ENCODE results near the gene TRIM5.

DNA sequence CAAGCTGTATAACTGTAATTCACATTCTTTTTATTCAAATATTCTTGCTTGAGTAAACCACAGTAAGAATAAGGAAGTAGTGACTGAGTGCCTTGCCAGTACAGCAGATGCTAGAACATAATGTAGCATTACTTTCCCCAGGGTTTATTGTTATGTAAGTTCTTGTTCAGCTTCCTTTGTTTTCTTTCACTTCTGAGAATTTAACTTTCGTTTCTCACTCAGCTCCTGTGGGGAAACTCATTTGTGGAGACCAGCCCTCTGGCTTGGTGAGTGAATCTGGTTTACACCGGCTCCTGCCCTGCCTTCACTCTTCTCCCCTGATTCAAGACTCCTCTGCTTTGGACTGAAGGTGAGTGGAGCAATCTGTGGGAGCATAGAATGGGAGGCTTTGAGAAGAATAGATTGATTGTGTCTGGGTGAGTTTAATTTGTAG lies 4.7 kb upstream of the TRIM5 start, which contains the start of gene TRIM22:
- TF ChIP-seq, protein P1, sequence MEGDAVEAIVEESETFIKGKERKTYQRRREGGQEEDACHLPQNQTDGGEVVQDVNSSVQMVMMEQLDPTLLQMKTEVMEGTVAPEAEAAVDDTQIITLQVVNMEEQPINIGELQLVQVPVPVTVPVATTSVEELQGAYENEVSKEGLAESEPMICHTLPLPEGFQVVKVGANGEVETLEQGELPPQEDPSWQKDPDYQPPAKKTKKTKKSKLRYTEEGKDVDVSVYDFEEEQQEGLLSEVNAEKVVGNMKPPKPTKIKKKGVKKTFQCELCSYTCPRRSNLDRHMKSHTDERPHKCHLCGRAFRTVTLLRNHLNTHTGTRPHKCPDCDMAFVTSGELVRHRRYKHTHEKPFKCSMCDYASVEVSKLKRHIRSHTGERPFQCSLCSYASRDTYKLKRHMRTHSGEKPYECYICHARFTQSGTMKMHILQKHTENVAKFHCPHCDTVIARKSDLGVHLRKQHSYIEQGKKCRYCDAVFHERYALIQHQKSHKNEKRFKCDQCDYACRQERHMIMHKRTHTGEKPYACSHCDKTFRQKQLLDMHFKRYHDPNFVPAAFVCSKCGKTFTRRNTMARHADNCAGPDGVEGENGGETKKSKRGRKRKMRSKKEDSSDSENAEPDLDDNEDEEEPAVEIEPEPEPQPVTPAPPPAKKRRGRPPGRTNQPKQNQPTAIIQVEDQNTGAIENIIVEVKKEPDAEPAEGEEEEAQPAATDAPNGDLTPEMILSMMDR (IDR thresholded peaks at IDR 0.05), result no peak
- no peak for TF ChIP-seq EP300 (IDR thresholded peaks at IDR 0.05)

Data from gastroesophageal sphincter (tissue), 3 donors.